SJCRH30 (cell line): ENCODE data around the gene ANKRD12. TPM values are rescaled to one million over a fixed set of nuclear protein-coding genes. Genes with fewer than 3 reads are reported as not detected.

Source experiments
- DNase-seq, 2 experiments: peaks; one replicate each; pipeline ENCODE4 v3.0.0-alpha.2; 2015 to 2020
- H3K27ac ChIP-seq: fragments of 250-450 bp; sonication (Bioruptor Pico); 2 replicates; pipeline ENCODE4 v1.5.1; 2020; ENCODE audit warnings: mild to moderate bottlenecking, moderate library complexity
- H3K27me3 ChIP-seq: fragments of 250-450 bp; sonication (Bioruptor Pico); 2 replicates; pipeline ENCODE4 v1.5.1; 2020; ENCODE audit warnings: mild to moderate bottlenecking, moderate library complexity
- H3K36me3 ChIP-seq: fragments of 250-450 bp; sonication (Bioruptor Pico); 2 replicates; pipeline ENCODE4 v1.5.1; 2020; ENCODE audit warnings: mild to moderate bottlenecking, moderate library complexity
- H3K4me1 ChIP-seq: fragments of 250-450 bp; sonication (Bioruptor Pico); 2 replicates; pipeline ENCODE4 v1.5.1; 2020; ENCODE audit warnings: mild to moderate bottlenecking, moderate library complexity
- H3K4me3 ChIP-seq: fragments of 250-450 bp; sonication (Bioruptor Pico); 2 replicates; pipeline ENCODE4 v1.5.1; 2020; ENCODE audit warnings: mild to moderate bottlenecking, moderate library complexity
- H3K9me3 ChIP-seq: fragments of 250-450 bp; sonication (Bioruptor Pico); replicated peaks from 2 replicates; pipeline ENCODE4 v1.5.1; 2020; ENCODE audit warnings: mild to moderate bottlenecking, moderate library complexity
- total RNA-seq: library from RNA; depleted of rRNA; stranded (reverse); fragments of >200 nt; shearing (Covaris generic); gene quantifications from 2 replicates; pipeline ENCODE4 v1.2.3, GENCODE V29; 2014

Gene ANKRD12
- total RNA-seq, 1 experiment from 2014 or later, result 19.5 TPM

DNA sequence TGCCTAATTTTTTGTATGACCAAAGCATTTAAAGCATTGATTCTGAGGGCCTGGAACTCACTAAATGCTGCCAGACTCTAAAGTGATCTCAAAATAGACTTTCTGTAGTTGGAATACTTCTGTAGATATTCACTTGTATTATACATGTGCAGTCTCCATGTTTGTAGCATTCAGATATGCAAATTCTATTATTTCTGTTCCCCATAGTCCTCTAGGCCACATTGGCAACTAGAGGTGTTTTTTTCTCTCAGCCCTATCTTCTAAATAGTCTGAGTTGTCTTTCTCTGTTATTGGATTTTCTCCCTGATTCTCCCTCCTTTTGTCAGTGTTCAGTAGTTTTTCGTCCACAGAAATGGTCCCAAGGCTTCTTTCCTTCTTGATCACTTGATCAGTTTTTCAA lies 38.5 kb downstream of the ANKRD12 start:
- Histone ChIP-seq H3K27me3 (no peaks in the 10 kb centered on the region), H3K36me3 (no peaks in the 10 kb centered on the region), H3K4me3 (no peak overlapping the region), H3K27ac (no peak overlapping the region), H3K9me3 (no peaks in the 10 kb centered on the region), H3K4me1 (peaks cover 5% of the 10 kb centered on the region; the same call in 1 of the 2 replicates)
- DNase-seq, result no peak

DNA sequence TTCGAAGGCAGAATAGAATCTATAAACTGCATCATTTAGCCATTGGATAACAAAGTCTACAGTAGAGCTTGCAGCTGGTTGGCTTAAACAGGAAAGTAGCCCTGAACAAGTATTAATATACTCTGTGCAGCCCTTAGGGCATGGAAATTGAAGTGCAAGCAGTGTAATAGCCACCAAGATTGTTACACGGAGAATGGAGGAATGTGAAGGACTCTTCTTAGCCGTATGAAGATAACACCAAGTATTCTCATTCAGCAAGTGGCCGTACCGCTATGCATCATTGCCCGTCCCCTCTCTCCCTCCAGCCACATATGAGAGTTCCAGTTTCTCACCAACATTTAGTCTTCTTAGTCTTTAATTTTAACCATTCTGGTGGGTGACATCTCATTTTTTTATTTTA lies 40.5 kb downstream of the ANKRD12 start:
- Histone ChIP-seq H3K4me1 (peaks cover 5% of the 10 kb centered on the region; the same call in 1 of the 2 replicates), H3K27ac (no peak overlapping the region), H3K4me3 (no peak overlapping the region), H3K36me3 (no peaks in the 10 kb centered on the region), H3K27me3 (no peaks in the 10 kb centered on the region), H3K9me3 (no peaks in the 10 kb centered on the region)
- DNase-seq, result no peak

DNA sequence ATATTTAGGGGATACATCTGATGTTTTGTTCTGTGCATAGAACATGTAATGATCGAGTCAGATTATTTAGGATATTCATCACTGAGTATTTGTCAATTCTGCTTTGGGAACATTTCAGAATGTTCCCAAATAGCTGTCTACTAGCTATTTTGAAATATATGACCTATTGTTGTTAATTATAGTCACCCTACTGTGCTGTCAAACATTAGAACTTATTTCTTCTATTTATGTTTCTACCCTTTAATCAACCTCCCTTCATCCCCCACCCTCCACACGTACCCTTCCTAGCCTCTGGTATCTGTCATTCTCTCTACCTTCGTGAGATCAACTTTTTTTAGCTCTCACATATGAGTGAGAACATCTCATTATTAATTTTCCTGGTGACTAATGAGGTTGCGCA lies 40.9 kb downstream of the ANKRD12 start:
- no peak overlapping the region for H3K4me3 ChIP-seq
- DNase-seq, result no peak
- peaks cover 5% of the 10 kb centered on the region; the same call in 1 of the 2 replicates for H3K4me1 ChIP-seq
- no peaks in the 10 kb centered on the region for H3K9me3 ChIP-seq
- no peaks in the 10 kb centered on the region for H3K36me3 ChIP-seq
- H3K27me3 ChIP-seq, result no peaks in the 10 kb centered on the region
- no peak overlapping the region for H3K27ac ChIP-seq

DNA sequence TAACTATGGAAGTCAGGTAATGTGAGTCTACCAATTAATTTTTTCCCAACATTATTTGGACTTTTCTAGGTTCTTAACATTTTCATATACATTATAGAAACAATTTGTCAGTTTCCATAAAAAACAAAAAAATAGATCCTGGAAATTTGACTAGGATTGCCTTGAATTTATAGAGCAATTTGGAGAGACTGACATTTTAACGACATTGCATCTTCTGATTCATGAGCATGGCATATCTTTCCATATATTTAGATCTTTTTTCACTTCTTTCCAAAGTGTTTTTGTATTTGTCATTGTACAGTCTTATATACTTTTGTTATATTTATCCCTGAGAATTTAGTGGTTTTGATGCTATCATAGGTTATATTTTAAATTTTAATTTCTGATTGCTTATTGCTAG lies 42.0 kb downstream of the ANKRD12 start:
- DNase-seq, result no peak
- Histone ChIP-seq H3K4me3 (no peak overlapping the region), H3K4me1 (peaks cover 5% of the 10 kb centered on the region; the same call in 1 of the 2 replicates), H3K36me3 (no peaks in the 10 kb centered on the region), H3K27me3 (no peaks in the 10 kb centered on the region), H3K9me3 (no peaks in the 10 kb centered on the region), H3K27ac (no peak overlapping the region)

DNA sequence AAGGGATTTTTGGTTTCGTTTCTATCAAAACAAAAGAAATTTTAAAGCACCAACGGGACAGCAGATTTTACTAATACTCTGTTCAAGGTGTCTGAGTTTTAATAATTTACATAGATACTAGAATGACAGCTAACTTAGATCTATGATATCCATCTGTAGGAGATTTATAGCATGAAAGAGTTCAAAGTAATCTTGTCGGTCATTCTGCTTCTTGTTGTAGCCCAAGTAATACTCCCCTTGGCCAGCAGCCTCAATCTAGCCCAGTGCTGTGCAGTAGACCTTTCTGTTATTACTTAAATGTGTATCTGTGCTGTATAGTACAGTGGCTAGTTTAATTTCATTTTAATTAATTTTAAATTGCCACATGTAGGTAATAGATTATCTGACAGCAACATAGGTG lies 44.7 kb downstream of the ANKRD12 start:
- Histone ChIP-seq H3K27me3 (no peaks in the 10 kb centered on the region), H3K9me3 (no peaks in the 10 kb centered on the region)
- DNase-seq, result no peak

DNA sequence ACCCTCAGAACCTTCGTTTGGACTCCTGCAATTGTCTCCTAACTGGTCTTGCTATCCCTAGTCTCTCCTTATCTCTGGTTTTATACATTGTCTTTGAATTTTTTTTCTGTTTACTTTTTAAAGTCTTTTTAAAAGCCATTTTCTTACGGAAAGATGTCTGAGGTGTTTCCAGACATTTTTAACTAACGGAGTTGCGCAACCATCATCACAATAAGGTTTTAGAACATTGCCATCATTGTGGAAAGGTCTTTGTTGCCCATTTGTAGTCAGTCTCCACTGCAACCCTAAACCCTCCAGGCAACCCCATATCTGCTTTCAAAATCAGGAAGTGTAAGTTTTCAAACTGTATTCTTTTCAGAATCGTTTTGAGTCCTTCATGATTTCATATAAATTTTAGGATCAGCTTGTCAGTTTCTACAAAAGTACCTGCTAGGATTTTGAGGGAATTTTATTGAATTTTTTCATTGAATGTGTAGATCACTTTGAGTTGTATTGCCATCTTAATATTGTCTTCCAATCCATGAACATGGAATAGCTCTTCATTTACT lies 46.3 kb downstream of the ANKRD12 start:
- no peak for DNase-seq
- H3K9me3 ChIP-seq, result no peaks in the 10 kb centered on the region

More for the DNA sequence above, 44.7 kb downstream of the ANKRD12 start:
- Histone ChIP-seq H3K27ac (no peak overlapping the region), H3K4me3 (no peak overlapping the region), H3K36me3 (no peaks in the 10 kb centered on the region), H3K4me1 (no peaks in the 10 kb centered on the region)

DNA sequence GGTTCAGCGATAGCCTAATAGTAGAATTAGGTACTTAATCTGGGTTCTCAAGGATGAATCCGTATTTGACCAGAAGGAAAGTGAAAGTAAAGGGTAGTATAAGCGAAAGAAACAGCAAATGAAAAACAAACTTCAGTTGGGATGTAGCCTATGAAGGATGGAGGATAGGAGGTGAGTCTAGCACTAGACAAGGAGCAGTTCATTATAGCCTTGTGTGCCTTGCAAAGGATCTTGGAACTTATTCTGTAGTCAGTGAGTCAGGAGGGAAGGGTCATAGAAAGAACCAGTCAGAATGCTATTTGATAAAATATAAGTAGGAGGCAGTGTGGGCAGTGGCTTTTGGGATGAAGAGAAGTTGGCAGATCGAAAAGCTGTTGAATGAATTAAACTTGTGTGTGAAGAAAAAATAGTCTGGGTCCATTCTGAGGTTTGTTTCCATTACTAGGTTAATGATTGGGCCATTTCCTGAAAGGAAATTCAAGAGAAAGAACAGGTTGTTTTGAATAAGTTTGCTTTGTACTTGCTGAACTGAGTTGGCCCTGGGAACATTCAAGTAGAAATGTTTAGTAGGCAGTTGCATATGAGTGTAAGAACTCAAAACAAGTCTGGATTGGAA lies 48.5 kb downstream of the ANKRD12 start:
- no peaks in the 10 kb centered on the region for H3K4me1 ChIP-seq

More for the DNA sequence above, 46.3 kb downstream of the ANKRD12 start:
- no peaks in the 10 kb centered on the region for H3K4me1 ChIP-seq
- no peaks in the 10 kb centered on the region for H3K36me3 ChIP-seq
- no peak overlapping the region for H3K27ac ChIP-seq
- no peaks in the 10 kb centered on the region for H3K27me3 ChIP-seq
- no peak overlapping the region for H3K4me3 ChIP-seq

DNA sequence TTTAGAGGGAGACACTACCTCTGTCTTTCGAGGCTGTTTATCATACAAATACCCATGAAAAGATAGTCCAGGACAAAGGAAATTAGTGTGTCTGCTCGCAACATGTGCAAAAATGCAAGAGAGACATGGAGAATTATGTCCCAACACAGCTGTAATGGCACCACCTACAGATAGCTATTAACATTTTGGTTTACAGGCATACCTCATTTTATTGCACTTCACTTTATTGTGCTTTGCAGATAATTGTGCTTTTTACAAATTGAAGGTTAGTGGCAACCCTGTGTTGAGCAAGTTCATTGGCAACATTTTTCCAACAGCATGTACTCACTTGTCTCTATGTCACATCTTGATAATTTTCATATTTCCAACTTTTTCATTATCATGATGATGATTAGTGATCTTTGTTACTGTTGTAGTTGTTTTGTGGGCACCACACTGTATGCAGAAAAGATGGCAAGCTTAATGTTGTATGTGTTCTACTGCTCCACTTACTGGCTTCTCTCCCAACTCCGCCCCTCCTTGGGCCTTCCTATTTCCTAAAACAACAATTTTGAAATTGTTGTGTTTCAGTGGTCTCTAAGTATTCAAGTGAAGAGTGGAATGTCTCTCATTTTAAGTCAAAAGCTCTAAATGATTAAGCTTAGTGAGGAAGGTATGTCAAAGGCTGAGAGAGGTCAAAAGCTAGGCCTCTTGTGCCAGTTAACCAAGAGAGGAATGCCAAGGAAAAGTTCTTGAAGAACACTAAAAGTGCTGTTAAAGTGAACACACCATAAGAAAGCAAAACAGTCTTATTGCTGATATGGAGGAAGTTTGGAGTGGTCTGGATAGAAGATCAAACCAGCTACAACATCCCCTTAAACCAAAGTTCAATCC lies 52.0 kb downstream of the ANKRD12 start:
- no peaks in the 10 kb centered on the region for H3K27me3 ChIP-seq
- DNase-seq, result no peak
- H3K9me3 ChIP-seq, result no peaks in the 10 kb centered on the region
- no peaks in the 10 kb centered on the region for H3K4me1 ChIP-seq
- no peak overlapping the region for H3K27ac ChIP-seq
- H3K36me3 ChIP-seq, result no peaks in the 10 kb centered on the region
- no peak overlapping the region for H3K4me3 ChIP-seq

More for the DNA sequence above, 48.5 kb downstream of the ANKRD12 start:
- no peak overlapping the region for H3K4me3 ChIP-seq
- no peaks in the 10 kb centered on the region for H3K9me3 ChIP-seq
- no peaks in the 10 kb centered on the region for H3K27me3 ChIP-seq
- no peak for DNase-seq
- no peak overlapping the region for H3K27ac ChIP-seq
- no peaks in the 10 kb centered on the region for H3K36me3 ChIP-seq

DNA sequence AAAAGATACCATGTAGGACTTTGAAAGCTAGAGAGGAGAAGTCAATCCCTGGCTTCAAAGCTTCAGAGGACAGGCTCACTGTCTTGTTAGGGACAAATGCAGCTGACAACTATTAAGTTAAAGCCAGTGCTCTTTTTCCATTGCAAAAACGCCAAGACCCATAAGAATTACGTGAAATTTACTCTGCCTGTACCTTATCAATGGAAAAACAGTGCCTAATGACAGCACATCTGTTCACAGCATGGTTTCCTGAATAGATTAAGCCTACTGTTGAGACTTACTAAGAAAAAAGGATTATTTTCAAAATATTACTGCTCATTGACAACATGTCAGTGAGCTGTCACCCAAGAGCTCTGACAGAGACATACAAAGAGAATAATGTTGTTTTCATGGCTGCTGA lies 52.9 kb downstream of the ANKRD12 start:
- Histone ChIP-seq H3K36me3 (no peaks in the 10 kb centered on the region), H3K4me3 (no peak overlapping the region), H3K27me3 (no peaks in the 10 kb centered on the region)

DNA sequence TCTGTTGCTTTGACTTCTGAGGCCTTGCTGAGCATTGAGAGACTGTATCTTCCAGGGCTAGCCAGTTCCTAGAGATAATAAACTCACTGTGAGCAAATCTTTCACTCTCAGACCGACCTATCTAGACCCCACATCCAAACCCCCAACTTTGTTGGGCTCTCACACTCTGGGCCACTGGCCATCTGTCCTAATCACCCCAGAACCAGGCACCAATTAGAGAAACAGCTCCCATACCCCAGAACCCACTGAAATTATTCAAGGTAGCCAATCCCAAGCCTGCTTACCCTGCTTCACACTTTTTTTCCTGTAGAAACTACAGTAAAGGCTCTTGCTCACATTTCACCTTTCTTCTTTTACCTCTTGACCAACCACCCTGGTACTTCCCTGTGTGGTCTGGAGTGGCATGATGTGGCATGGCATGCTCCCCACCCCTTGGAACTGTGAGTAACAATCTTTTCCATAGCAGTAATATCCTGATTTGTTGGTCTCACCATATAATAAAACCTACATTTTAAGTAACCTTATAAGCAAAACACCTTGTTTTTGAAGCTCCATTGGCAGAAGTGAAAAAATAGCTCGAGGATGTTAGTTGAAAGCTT lies 55.2 kb downstream of the ANKRD12 start:
- no peaks in the 10 kb centered on the region for H3K27me3 ChIP-seq
- no peak overlapping the region for H3K4me3 ChIP-seq
- H3K4me1 ChIP-seq, result no peaks in the 10 kb centered on the region
- H3K27ac ChIP-seq, result no peak overlapping the region
- H3K36me3 ChIP-seq, result no peaks in the 10 kb centered on the region
- no peak for DNase-seq
- H3K9me3 ChIP-seq, result no peaks in the 10 kb centered on the region

More for the DNA sequence above, 52.9 kb downstream of the ANKRD12 start:
- no peak for DNase-seq
- Histone ChIP-seq H3K4me1 (no peaks in the 10 kb centered on the region), H3K9me3 (no peaks in the 10 kb centered on the region), H3K27ac (no peak overlapping the region)

DNA sequence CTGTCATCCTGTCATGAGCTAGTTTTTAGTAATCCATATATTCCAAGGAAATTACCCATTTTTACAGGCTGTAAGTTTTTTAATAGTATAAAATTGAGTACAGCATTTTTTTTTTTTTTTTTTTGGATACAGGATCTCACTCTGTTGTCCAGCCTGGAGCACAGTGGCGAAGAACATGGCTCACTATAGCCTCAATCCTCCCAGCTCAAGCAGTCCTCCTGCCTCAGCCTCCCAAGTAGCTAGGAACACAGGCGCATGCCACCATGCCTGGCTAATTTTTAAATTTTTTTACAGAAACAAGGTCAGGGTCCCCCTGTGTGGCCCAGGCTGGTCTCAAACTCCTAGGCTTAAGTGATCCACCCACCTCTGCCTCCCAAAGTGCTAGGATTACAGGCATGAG lies 56.5 kb downstream of the ANKRD12 start:
- Histone ChIP-seq H3K4me3 (no peak overlapping the region), H3K4me1 (no peaks in the 10 kb centered on the region), H3K36me3 (no peaks in the 10 kb centered on the region), H3K27ac (no peak overlapping the region), H3K9me3 (no peaks in the 10 kb centered on the region), H3K27me3 (no peaks in the 10 kb centered on the region)
- no peak for DNase-seq

DNA sequence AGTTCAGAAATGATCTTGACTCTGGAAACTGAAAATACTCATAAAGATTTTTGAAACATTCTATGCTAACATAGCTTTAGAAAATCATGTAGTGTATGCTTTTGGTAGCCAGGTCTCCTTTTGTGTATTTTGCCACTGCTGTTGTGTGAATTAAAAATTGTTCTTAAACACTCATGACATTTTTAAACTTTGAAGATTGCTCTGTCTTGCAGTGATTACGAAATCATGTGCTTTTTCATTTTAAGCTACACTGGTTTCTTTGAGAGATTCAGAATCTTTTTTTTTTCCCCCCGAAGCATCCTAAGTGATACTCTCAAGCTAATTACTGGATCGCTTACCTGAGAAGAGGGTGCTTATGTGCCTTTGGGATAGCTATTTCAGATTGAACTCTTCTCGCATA lies 60.0 kb downstream of the ANKRD12 start:
- Histone ChIP-seq H3K36me3 (no peaks in the 10 kb centered on the region), H3K4me1 (no peaks in the 10 kb centered on the region), H3K27me3 (no peaks in the 10 kb centered on the region), H3K4me3 (no peak overlapping the region), H3K27ac (no peak overlapping the region), H3K9me3 (no peaks in the 10 kb centered on the region)
- DNase-seq, result no peak

DNA sequence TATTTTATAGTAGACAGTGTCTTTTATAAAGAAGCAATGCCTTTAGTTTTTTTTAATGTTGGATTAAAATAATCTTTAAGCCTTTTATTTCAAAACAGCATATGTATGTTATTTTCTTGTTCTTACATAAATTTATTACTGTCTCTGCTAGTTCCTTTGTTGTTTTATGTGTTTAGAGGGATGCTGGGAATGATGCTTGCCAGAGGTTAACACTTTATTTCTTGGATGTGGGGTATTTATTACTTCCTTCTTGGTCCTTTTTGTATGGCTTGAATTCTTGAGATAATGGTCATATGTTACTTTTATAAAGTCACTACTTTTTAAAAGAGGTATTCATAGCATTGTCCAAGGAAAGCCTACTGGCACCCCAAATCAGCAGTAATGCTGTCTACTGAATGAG lies 63.1 kb downstream of the ANKRD12 start:
- no peaks in the 10 kb centered on the region for H3K36me3 ChIP-seq
- H3K27me3 ChIP-seq, result no peaks in the 10 kb centered on the region
- H3K4me3 ChIP-seq, result no peak overlapping the region
- no peak overlapping the region for H3K27ac ChIP-seq
- no peak for DNase-seq
- no peaks in the 10 kb centered on the region for H3K9me3 ChIP-seq
- no peaks in the 10 kb centered on the region for H3K4me1 ChIP-seq

DNA sequence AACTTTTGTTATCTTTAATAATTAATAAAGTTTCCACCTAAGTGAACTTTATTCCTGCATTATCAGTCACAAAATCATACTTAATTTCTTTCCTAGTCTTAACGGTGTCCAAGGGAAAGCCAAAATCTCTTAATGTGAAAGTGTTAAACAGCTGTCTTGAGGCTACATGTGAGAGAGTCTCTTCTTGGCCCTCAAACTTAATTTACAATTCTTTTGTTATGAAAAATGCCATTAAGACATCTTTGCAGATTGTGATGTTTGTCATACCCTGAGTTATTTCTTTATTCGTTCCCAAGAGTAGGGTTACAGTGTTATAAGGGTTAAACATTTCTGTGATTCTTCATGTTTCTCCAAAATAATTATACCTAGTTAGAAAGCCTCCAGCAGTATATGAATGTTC lies 64.6 kb downstream of the ANKRD12 start:
- H3K27me3 ChIP-seq, result no peaks in the 10 kb centered on the region
- no peak for DNase-seq
- H3K4me1 ChIP-seq, result no peaks in the 10 kb centered on the region
- no peak overlapping the region for H3K27ac ChIP-seq
- no peaks in the 10 kb centered on the region for H3K9me3 ChIP-seq
- H3K4me3 ChIP-seq, result no peak overlapping the region
- no peaks in the 10 kb centered on the region for H3K36me3 ChIP-seq

DNA sequence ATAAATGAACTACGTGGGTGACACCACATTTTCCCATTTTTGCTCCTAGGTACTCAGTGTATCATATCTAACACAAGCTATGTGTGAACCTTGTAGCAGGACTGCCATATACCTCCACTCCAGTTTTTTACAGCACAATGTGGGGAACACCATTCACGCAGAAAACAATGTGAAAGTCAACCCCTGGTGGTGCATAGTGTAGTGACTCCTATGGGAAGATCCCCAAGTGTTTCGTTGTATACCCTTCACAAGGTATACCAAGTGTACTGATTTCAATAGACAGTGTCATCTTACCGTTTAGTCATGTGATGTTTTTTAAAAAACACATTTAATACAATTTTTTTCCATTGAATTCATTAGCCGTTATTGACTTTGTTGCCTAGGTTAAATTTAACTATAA lies 68.1 kb downstream of the ANKRD12 start:
- no peak for DNase-seq
- Histone ChIP-seq H3K27me3 (no peaks in the 10 kb centered on the region), H3K27ac (no peak overlapping the region), H3K4me3 (no peak overlapping the region), H3K9me3 (no peaks in the 10 kb centered on the region), H3K36me3 (no peaks in the 10 kb centered on the region), H3K4me1 (no peaks in the 10 kb centered on the region)
